Esophagus squamous epithelium (tissue), 4 donors: ENCODE measurements around the gene MCIDAS.

Experiments used
- CTCF ChIP-seq, 6 experiments: fragments of 450-650 bp in 4 of 6; fragments of 200-600 bp in 2 of 6; sonication (generic) in 2 of 6; IDR thresholded peaks; one replicate each; pipeline ENCODE4 v1.5.1; 2016 to 2019; ENCODE audit warnings: antibody characterized with exemption in 6 of 6, mild to moderate bottlenecking in 4 of 6, moderate library complexity in 4 of 6
- POLR2A ChIP-seq, 4 donors: fragments of 450-650 bp; IDR thresholded peaks; one replicate each; pipeline ENCODE4 v1.6.1; 2017; ENCODE audit warnings: antibody characterized with exemption in 4 of 4, mild to moderate bottlenecking in 4 of 4, moderate library complexity in 3 of 4

DNA sequence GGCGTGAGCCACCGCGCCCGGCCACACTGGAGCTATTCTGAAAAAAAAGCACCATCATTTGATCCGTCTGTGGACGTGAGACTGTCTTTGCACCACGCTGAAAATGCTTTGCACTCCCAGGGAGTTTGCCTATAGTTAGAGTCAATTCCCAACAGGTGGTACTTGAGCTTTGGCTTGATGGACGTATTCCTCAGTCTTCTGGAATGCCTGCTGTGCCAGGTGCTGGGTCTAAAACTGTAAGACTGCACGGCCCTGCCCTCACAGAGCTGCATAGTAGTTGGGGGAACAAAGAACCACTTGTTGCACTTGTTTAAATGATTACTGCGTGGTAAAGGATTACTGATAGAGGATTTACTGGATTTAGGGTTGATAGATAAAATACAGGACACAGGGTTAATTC, 9.7 kb upstream of the MCIDAS start:
- TF ChIP-seq CTCF (IDR thresholded peaks at IDR 0.05) (no peak), POLR2A (IDR thresholded peaks at IDR 0.05) (no peak)
